GM19467 (cell line): ENCODE results near the gene ADAMTS3.
"Not testable (repeated sequence)": the region's sequence is repeated elsewhere in the genome, so short reads cannot be mapped to it uniquely, and the experiment has no call there.

ENCODE experiments used
- ATAC-seq: cut with Tn5 transposase; IDR thresholded peaks from one replicate; pipeline ENCODE4 v1.9.1; 2021; ENCODE audit warnings: mild to moderate bottlenecking, moderate library complexity; ENCODE audit not compliant: unreplicated experiment

Gene ADAMTS3

DNA sequence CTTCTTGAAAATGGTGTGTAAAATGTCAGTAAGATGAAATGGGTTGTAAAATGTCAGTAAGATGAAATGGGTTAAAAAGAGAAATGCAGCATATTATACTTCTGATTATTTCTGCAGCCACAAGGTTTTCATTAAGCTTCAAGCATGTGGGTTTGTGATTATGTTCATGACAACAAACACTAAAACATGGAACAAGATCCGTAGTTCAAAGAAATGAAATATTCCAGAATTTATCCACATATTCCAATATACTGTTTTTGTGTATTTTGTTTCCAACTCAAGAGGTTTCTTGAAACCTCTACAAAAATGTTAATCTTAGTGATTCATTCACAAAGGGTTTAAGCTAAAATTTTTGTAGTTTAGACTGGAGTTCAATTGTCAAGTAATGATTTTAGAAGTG is 84.0 kb downstream of the ADAMTS3 start:
- ATAC-seq = no peak

DNA sequence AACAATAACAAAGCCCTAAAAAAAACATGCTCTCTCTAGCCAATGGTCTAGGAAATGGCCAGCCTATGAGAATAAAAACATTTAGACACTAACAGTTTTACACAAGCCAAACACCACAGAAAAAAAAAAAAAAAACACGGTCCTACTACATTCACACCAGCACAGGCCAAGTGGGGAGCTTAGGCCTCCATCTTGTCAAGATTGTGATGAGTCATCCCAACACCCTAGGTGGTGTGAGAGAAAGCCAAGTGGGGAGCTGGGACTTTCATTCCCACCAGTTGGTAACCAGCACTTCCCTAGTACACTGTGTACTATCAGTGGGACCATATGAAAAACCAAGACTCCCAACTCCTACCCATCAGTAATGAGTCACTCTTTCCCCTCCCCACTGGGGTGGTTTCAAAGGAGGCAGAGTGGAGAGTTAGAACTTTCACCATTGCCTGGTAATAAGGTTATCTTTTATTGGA is 95.6 kb downstream of the ADAMTS3 start:
- no peak for ATAC-seq

DNA sequence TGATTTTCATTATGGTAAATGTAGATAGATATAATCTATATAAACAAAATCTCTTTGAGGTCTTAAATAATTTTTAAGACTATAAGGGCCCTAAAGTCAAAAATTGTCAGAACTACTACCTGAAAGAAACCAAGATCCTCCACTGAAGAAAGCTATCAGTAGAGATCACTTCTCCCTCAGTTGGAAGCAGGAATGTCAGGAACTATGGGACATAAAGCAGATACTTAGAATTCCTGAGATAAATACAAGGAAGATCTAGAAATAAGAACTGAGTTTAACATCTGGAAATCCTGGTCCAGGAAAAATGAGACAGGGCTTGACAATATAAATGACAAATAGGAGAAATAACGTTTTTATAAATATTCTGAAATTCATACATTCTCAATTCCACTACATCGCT is 97.2 kb downstream of the ADAMTS3 start:
- ATAC-seq = no peak

DNA sequence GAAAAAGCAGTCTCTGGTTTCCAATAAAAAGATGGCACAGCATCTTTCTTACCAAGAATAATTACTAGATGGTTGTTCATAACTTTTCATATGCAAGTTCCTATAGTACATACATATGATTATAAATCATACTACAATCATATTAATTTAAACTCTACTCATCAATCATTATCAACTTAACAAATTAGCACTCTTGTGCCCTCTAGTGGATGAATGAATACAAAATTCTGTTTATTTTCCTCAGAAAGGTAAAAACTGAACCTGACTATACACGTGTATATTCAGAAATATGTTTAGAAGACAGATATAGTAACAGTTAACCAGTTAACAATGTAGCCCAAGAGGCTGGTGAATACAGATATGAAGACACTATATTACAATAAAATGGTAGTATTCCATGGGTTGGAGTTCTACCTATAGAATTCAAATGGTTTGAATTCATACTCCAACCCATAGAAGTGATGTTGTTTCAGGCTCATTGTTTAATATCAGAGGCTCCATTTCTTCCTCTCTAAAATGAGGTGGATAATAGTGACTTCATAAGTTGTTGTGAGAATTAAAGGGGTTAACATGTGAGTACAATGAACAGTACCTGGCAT is 100.0 kb downstream of the ADAMTS3 start:
- ATAC-seq = no peak

DNA sequence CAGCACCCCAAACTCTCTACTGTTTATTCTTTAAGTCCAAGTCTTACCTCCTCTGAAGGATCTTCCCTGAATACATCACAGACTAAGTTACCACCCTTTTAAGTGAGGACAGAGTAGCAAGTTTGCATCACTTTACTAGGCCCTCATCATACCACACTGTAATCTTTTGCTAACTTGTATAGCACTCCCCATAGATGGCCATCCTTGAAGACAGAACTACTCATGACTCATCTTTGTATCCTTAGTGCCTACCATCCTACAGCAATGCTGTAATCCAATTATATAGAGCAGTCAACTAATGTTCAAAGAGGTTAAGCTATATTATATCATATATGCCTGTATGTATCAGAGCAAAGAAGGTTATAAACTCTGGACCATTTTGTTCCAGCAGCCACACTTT is 101.4 kb downstream of the ADAMTS3 start:
- ATAC-seq = no peak

DNA sequence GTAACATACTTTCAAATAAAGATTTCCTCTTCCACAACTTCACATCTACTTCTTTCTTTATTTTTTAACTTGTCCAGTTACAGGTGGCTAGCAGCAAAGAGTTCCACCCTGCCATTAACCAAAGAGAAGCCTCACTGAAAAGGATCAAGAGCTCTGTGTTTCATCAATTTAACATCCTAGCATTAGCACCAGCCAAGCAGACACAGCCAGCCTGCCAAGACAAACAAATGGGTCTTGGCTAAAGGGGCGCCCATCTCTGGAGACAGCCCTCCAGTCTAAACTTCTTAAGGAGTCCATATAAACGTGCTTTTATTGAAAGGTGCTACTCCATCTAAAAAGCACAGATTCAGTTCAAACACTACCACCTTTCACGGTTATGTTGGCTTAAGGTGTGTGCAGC is 105.3 kb downstream of the ADAMTS3 start:
- no peak for ATAC-seq

DNA sequence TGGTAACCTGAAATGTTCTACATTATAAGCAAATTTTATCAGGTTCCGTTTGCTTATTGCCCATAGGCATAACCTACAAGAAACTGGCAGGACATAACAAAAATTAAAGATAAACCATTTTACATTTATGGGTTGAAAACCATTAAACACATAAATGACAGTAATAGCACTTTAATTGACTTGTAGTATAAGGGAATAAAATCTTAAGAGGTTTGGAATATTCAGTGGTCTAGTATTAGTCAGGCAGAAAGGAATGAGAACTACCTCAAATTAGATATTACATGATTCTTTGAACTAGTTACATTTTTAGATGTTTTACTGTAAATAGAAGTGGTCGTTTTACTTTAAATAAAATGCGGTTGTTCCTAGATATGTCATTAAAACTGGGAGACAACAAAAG is 111.9 kb downstream of the ADAMTS3 start:
- no peak for ATAC-seq

DNA sequence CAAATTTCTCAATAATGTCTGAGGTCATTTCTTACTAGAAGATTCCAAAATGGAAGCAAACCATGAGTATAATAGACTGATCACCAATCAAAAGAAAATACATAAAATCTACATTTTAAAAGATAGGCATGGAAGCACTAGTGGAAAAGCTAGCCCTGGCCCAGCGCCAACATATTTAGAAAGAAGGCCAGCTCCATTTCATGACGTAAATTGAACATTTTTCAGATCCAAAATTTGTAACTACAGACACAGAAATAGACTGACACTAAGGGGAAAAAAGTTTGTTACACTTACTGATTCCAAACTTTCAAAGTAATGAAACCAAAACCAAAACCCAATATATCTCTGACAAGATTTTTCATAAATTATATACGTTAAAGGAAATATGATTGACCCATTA is 117.7 kb downstream of the ADAMTS3 start:
- no peak for ATAC-seq

DNA sequence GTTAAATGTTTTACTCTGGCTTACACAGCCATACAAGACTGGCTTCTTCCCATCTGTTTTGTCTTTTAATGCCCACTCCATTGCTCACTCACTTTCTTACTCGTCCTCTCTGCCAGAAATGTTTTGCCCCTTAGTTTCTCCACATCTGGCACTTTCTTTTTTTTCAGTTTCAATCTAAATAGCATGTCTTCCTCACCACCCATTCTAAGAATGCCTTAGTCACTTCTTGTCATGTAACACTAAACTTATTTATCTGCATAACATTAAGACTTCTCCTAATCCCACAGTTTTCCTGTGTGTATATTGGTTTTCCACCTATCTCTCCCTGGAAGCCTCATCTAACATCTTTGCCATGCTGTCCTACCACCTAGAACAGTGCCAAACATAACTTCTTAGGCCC is 119.3 kb downstream of the ADAMTS3 start:
- no peak for ATAC-seq

DNA sequence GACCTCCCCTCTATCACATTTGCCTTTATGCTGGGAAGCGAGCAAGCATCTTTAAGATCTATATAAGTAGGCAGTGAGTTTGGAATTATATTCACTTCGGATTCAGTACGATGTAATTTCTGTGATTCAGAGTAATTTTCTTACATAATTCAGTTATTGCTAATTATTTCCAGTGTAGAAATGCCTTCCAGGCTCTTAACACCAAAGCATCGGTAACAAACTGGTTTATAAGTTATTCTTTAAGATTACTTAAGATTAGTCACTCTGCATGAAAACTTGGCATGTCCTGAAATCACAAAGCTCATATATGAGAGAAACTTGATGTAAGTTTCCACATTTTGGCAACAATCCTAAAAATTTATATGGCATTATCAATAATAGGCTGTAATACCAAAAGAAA is 120.8 kb downstream of the ADAMTS3 start:
- no peak for ATAC-seq

DNA sequence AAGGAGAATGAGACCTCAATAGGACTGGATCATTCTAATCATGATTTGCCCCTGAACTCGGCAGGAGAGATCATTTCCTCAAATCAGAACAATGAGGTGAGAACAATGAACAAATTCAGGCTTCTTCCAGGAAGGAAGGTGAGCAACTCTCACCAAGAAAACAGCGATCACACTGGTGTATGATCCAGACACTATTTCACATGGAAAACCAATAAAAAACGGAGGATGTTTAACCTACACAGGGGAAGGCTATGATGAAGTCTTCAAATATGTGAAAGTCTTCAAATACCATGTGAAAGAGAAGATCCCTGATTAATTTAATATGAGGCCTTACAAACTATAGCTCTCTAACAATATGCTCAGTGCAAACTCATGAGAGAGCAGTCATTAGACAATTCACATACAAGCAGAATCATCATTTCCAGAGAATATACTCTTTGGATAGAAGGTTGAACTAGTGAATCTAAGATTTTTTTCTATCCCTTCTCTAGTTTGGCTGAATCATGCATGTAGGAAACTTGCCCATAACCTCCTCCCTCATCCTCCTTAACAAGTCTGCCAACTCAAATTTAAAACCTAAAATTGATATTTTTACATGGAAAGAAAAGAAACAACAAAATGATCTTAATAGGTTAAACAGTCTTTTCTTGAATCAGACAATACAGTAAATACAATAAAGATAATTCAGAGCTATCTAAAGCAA is 122.5 kb downstream of the ADAMTS3 start:
- no peak for ATAC-seq

DNA sequence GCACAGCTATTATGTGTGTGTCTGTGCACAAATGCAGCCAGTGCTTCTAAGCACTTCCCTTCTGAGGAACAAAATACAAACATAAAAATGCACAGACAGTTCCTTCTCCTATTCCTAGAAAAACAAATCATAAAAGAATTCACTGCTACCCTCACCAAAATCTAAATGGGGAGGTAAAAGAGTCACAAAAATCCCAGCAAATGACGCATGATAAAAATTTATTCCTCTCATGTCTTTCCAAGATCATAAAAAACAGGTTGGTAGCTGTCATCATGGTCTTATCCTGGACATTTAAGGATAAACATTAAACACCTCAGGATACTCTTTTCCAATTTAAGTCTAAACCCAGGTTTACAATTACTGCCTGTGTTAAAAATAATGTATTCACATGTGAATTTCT is 124.9 kb downstream of the ADAMTS3 start:
- ATAC-seq = no peak

DNA sequence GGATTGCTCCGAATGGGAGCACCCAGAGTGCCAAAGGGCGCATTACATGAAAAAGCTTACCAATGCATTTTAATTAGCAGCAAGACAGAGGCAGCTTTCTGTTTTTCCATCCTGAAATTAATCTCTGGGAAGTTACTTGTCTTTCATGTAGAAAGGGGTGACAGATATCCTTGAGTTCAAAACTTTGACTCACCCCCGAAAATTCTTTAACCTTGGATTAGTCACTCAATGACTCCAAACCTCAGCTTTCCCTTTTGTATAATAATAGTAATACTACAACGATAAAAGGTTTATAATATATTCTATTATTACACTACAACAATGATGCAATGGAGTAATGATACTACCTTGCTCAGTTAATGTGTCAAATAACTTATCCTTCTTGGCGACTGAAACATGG is 126.3 kb downstream of the ADAMTS3 start:
- no peak for ATAC-seq

DNA sequence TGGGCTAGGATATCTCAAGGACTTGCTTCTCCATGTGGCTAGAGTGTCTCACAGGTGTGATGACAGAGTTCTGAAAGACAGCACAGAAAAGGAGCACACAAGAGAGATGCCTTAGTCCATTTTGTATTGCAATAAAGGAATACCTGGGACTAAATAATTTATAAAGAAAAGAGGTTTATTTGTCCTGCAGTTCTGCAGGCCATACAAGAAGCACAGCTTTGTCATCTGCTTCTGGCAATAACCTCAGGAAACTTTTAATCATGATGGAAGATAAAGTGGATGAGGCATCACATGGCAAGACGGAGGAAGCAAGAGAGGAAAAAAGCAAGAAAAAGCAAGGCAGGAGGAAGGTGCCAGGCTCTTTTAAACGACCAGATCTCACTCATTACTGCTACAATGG is 126.9 kb downstream of the ADAMTS3 start:
- no peak for ATAC-seq

DNA sequence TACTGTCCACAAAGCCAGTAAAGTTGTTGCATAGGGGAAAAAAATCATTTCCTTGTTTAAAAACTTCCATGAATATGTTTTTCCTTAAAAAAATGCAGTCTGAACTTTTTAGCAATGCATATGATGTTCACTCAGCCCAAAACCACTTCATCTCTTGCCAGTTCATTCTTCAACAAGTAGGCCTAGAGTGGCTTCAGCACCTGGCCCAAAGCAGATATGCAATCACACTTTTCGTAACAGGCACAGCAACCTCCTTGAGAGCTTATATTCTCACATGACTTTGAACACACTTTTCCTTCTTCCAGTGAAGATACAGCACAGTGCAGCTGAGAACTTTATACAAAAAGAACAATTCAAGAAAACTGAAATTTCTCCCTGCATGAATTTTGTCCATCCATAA is 128.6 kb downstream of the ADAMTS3 start:
- no peak for ATAC-seq

DNA sequence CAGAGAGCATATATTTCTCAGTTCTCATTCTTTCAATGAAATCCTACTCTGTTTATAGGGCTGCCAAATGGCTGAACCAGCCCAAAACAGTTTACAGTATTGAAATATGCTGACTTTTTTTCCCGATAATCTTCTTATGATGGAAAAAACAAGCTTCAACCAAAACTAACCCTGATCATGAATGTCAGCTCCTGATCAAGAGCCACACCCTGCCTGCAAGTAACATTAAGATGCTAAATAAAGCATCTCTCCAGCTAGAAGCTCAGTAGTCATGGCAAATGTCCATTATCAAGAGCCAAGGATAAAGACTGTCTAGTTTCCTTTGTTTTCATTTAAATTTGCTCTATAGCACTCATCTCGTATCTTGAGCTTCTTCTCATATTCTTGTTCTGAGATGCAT is 136.0 kb downstream of the ADAMTS3 start:
- no peak for ATAC-seq

DNA sequence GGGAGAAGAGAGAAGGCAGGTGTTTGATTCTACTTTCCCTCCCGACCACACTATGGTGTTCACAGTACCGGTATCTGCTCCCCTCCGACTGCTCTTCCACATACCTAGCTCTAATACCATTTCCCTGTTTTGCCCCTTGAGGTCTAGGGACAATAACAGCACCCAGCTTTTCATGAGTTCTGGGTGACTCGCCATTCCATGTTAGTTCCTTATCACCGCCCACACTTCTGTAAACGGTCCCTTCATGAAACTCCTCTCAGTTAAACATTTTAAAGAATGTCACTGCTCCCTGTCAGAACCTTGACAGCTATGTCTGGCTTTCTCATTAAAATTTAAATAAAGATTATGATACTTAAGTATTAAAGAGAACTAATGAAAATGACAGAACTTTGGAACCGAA is 136.7 kb downstream of the ADAMTS3 start:
- ATAC-seq = no peak

DNA sequence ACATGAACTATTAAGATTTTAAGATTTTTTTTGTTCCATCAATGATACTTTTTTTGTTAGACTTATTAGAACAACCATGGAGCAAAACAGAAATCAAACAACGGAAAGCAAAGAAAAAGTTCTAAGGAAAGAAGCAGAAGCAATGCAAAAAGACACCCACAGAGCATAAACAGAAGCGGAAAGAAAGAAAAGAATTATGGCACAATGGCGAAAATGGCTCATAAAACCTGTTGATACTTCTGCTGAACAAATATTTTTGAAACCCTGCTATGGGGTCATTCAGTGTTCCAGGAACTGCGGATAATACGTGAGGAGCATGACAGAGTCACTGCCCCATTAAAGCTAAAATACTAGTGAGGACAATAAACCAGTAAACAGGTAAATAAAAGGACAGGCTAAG is 138.0 kb downstream of the ADAMTS3 start:
- ATAC-seq = no peak

DNA sequence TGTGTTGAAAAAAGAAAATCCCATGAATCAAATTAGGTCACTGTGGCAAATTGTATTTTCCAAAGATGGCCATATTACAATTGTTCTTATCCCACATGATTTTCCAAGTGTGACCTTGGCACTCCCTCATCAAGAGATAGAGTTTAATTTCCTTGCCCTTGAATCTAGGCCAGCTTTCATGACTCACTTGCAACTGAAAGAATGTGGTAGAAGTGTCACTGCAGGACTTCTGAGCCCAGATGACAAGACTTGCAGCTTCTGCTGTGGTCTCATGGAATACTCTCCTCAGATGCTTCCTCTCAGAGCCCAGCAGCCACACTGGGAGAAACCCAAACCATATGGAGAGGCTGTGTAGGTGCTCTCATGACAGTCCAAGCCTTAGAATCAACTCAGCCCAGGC is 139.0 kb downstream of the ADAMTS3 start:
- no peak for ATAC-seq

DNA sequence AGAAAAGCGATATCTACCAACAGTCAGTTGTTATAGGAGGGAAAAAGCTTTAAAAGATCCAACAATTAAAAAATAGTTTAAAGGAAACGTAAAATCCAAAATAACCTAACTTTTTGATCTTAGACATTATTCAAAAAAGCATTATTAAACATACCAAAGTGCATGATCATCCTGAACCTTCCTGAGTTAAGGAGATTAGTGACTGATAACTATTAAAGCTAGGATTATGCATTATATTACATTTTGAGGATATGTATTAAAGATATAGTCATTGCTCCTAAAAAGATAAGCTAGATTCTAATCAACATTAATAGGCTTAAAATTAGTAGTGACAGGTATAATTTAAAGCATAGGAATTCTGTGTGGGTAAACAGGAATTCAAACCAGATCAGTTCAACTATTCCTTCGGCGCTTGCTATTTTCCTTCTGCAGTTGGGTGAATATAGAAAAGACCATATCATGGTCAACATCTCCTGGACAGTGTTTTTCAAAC is 139.6 kb downstream of the ADAMTS3 start:
- ATAC-seq = no peak

DNA sequence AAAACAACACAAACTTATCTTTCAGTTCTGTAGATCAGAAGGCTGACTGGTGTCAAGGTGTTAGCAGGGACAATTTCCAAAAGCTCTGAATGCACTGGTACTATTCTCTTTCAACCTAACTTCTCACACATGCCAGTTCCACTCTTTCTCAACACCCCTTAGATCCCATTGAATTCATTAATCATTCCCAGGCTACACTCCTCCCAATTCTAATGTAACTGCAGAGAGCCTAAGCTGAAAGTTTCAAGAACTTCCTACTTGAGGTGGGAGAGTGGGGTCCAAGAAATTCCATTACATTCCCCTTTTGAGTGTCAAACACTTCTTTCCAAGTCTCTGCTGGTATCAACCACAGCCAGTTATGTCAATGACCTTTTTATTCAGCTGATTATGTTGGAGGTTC is 142.0 kb downstream of the ADAMTS3 start:
- no peak for ATAC-seq

DNA sequence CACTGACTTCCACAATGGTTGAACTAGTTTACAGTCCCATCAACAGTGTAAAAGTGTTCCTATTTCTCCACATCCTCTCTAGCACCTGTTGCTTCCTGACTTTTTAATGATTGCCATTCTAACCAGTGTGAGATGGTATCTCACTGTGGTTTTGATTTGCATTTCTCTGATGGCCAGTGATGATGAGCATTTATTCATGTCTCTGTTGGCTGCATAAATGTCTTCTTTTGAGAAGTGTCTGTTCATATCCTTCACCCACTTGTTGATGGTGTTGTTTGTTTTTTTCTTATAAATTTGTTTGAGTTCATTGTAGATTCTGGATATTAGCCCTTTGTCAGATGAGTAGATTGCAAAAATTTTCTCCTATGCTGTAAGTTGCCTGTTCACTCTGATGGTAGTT is 143.1 kb downstream of the ADAMTS3 start:
- not testable (repeated sequence) for ATAC-seq

DNA sequence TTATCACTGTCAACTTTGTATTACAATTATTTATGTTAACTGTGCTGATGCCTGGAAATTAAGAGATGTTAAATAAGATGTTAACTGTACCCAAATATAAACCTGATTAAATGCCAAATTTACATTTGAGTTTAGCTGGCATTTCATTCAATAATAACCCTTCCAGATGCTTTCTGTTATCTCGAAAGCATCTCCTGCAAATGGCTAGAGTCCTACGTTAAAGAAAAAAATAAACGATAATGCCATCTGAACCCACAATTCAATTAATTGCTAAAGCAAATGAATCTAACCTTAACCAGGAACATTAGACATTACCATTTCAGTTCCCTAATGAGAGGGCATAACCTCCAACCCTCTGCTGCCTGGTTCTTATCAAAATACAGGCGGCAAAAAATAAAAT is 145.0 kb downstream of the ADAMTS3 start:
- no peak for ATAC-seq
